ENCODE measurements around the gene KRTAP10-3.
"Not testable (repeated sequence)": the region's sequence is repeated elsewhere in the genome, so short reads cannot be mapped to it uniquely, and the experiment has no call there.

KRTAP10-3 gene

DNA sequence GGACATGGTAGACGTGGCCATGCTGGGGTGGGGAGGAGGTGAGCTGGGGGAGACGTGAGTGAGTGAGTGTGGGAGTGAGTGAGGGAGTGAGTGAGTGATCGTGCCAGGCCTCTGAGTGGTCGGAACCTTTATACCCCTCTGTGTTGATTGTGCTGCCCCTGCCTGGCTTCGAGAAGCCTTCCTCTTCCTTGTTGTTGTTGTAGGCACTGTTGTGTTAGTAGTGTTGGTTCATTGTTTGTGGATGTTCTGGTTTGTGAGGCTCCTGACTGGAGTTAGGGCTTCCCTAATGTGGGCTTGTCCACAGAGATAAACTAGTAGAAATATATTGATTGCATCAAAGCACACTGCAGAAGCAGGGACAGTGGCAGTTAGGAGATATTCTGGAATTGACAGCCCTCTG lies at the start of gene KRTAP10-3:
Gene KRTAP10-3 (minus strand): TSS at position 101 of the 400 bp plus-strand sequence. CDS start 80 bp downstream, at position 21.
- no peak for DNase-seq

GRCh38 chr21:44606495-44606894 lies 47.9 kb upstream of the KRTAP10-3 start:
- no peak for DNase-seq

GRCh38 chr21:44603911-44604310 lies 45.3 kb upstream of the KRTAP10-3 start:
- no peak for DNase-seq

GRCh38 chr21:44603109-44603875 lies 44.7 kb upstream of the KRTAP10-3 start:
- DNase-seq, result no peak

DNA sequence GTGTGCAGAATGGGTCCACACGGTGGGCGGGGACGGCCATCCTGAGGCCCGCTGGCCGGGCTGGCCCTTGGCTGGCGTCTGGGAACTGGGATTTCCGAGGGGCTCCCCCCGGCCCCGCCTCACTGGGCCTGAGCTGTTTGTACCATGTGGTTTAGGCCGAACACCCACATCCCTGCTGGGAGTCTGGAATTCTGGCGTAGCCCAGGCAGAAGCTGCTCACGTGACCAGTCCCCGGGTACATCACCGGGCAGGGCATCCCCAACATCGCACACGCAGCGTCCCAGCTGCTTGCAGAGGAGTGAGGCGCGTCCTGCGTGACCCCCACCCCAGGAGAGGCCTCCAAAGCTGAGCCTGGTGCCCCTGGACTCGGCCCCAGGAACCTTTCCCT lies 43.9 kb upstream of the KRTAP10-3 start:
- no peak for DNase-seq

DNA sequence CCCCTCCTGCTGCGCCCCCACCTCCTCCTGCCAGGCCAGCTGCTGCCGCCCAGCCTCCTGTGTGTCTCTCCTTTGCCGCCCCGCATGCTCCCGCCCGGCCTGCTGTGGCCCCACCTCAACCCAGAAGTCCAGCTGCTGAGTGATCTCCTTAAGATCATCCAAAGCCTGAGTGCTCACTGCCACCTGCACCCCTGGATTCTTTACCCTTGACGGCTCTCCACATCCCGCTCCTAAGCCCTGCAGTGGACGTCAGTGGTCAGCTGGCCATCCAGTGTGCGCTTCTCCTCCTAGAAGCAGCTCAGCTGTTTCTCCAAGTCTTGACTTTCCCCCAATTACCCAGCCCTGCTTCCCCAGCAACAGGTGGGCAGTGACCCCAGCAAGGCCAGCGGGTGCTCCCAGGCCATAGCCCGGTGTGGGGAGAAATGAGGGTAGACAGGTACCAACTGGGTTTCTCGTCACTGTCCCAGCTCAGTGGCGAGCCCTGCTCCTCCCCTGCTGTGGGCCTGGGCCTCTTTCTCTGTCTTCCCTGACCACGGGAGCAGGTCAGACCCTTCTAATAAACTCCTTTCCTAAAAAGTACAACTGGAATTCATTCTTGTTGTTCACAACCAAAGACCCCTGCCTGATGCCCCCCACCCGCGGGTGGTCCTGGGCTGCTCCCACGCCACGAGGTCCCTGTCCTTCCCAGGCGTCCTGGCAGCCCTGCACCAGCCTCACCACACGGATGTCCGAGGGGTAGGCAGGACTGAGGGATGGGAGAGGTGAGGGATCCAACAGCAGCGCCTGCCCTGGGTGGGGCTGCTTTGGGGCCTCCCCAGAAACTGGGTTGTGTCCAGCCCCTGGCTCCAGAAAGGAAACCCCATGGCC lies 43.2 kb upstream of the KRTAP10-3 start:
- DNase-seq, result no peak

DNA sequence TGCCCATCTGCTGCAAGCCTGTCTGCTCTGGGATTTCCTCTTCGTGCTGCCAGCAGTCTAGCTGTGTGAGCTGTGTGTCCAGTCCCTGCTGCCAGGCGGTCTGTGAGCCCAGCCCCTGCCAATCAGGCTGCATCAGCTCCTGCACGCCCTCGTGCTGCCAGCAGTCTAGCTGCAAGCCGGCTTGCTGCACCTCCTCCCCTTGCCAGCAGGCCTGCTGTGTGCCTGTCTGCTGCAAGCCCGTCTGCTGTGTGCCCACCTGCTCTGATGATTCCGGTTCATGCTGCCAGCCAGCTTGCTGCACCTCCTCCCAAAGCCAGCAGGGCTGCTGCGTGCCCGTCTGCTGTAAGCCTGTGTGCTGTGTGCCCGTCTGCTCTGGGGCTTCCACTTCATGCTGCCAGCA lies 42.5 kb upstream of the KRTAP10-3 start:
- not testable (repeated sequence) for DNase-seq

DNA sequence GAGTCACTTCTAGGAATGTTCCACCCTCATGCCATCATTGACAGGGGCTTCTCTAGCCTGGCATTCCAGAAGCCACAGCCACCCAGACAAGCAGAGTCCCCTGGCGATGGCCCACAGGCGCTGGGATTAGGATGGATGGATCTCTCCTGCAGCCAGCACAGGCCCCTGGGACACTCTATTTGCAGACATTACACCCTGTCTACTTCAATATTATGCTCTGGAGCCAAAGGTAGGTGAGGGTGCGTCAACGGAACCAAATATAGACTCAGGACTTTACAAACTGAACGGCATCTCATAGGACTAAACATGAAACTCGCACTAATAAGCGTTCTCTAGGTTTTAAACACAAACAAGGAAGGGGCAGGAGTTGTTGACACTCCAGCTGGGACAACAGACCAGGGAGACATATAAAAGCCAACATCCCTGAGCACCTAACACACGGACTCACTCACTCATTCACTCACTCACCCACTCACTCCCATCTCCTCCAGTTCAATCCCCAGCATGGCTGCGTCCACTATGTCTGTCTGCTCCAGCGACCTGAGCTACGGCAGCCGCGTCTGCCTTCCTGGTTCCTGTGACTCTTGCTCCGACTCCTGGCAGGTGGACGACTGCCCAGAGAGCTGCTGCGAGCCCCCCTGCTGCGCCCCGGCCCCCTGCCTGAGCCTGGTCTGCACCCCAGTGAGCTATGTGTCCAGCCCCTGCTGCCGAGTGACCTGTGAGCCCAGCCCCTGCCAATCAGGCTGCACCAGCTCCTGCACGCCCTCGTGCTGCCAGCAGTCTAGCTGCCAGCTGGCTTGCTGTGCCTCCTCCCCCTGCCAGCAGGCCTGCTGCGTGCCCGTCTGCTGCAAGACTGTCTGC lies 41.8 kb upstream of the KRTAP10-3 start, which contains the start of gene KRTAP10-7:
Gene KRTAP10-7 (plus strand): TSS at position 480 of the 861 bp plus-strand sequence. CDS start 25 bp downstream, at position 505.
- DNase-seq, result not testable (repeated sequence)

DNA sequence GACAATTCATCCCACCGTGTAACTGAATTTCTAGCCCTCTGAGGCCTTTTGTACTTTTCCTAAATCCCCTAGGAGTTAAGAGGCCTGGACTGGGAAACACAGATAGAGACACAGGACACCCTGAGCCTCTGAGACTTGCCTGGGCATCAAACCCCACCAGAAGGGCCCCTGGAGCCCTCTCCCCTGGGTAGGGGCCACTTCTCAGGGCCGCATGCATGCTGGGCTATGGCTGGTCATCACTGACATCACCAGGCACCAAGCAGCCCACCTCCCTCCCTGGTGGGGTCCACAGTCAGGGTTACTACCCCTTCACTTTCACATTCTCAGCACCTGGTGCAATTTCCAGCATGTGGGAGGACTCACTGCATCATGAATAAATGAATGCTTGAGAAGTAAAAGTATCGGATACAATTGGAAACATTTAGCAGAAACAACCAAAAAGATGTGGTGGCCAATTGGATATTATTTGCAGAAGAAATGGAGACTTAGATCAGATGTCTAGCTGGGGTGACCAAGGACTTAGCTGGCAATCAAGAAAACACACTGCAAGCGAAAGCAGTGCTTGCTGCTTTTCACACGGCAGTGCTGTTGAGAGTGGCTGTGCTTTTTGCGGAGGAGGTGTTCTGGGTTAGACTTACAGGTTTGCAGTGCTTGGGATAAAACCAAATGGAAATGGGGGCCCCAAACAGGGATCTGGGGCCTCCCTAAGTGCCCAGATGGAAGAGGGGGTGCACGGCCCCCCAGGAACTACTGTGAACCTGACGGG lies 40.9 kb upstream of the KRTAP10-3 start:
- no peak for DNase-seq

DNA sequence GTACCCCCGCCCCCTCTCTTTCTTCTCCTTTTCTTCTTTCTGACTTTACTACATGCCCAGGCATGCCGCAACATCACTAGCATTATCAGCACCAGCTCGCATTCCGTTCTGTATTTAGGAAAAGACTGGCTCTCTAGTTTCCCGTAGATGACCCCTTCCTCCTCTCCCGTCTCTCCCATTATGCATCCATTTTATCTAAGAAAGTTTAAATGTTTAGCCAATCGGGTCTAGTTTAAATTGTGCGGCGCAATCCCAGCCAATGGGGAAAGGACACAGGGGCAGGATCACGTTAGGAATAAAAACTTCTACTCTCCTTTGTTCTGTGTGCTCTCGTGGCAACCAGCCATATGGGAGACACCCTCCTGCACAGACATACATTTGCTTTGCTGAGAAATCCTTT lies 39.5 kb upstream of the KRTAP10-3 start:
- DNase-seq, result no peak

- no peak for DNase-seq
Measured at GRCh38 chr21:44596068-44596725, 37.6 kb upstream of the KRTAP10-3 start.

GRCh38 chr21:44595524-44595923 lies 36.9 kb upstream of the KRTAP10-3 start:
- DNase-seq, result no peak

- DNase-seq, result no peak
Measured at GRCh38 chr21:44594406-44594916, 35.9 kb upstream of the KRTAP10-3 start.

DNA sequence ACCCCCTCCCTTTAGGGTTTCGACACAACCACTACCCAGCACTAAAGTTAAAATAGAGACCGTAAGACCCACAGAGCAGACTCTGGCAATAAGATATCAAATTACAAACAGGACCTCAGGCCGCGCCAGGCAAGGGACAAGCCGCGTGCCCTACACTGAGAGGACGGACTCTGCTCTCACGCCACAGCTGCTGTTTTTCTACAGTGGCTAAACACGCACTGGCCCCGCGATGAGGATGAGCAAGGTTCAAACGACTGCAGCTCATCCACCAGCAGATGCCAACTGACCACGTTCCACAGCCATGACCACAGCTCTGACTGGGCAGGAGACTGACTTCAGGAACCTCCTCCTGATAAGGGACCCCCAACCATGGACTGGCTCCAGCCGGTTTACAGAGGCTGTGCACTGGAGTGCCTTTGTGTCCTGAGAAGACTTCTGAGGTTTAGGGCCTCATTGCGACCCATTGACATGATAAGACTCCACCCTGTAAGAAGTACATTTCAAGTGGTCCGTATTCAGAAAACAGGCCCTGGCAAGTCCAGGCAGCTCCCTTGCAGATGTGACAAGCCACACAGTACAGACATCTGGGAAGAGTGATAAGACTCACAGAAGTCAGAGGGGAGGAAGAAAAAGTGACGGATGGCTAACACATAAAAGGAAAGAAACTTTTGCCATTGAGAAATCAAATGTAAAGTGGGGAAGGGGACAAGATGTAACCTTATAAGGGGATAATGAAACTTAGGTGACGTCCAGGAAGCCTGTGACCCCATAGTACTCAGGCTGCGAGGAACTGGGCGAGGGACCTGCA lies 35.2 kb upstream of the KRTAP10-3 start:
- no peak for DNase-seq

- DNase-seq, result no peak
Measured at GRCh38 chr21:44592446-44593311, 34.1 kb upstream of the KRTAP10-3 start, which contains the start of gene KRTAP10-6. Gene KRTAP10-6, minus strand, starts transcription at chr21:44592505. Its CDS starts 21 bp downstream, at chr21:44592484.

DNA sequence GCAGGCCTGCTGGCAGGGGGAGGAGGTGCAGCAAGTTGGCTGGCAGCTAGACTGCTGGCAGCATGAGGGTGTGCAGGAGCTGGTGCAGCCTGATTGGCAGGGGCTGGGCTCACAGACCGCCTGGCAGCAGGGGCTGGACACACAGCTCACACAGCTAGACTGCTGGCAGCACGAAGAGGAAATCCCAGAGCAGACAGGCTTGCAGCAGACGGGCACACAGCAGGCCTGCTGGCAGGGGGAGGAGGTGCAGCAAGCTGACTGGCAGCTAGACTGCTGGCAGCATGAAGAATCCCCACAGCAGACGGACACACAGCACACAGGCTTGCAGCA lies 33.2 kb upstream of the KRTAP10-3 start:
- not testable (repeated sequence) for DNase-seq

- DNase-seq, result not testable (repeated sequence)
Measured at GRCh38 chr21:44590897-44591800, 32.6 kb upstream of the KRTAP10-3 start.

DNA sequence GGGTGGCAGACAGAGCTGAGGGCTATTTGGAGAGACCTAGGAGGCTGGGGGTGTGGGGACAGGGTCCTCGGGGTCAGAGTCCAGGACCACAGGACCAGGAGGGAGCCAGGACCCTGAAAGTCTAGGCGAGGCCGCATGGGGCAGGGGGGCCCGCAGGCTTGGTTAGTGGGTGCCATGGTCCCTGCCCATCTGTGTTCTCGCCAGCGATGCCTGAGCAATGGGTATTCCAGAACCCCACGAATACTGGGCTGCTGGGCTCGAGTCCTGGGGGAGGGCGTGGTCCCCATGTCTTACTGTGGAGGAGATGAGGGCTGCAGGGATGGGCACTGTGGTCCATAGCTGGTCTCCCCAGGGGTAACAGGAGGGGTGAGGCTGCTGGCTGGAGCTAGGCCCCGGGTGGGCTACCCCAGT lies 31.7 kb upstream of the KRTAP10-3 start:
- DNase-seq, result no peak

Data from stimulated activated CD4-positive, alpha-beta T cell treated with anti-CD3 and anti-CD28 coated beads, Interleukin-12 subunit alpha, Interleukin-12 subunit beta, amount 100 ng/mL, for 4 hours (primary cell).